Hair follicular keratinocyte (primary cell): ENCODE data around the gene SKOR1. TPM values are rescaled to one million over a fixed set of nuclear protein-coding genes. Genes with fewer than 3 reads are reported as not detected.

ENCODE experiments used
- total RNA-seq: library from RNA; depleted of rRNA; stranded (reverse); fragments of >200 nt; gene quantifications from 2 replicates; pipeline ENCODE4 v1.2.3, GENCODE V29; 2015

The SKOR1 gene, protein sequence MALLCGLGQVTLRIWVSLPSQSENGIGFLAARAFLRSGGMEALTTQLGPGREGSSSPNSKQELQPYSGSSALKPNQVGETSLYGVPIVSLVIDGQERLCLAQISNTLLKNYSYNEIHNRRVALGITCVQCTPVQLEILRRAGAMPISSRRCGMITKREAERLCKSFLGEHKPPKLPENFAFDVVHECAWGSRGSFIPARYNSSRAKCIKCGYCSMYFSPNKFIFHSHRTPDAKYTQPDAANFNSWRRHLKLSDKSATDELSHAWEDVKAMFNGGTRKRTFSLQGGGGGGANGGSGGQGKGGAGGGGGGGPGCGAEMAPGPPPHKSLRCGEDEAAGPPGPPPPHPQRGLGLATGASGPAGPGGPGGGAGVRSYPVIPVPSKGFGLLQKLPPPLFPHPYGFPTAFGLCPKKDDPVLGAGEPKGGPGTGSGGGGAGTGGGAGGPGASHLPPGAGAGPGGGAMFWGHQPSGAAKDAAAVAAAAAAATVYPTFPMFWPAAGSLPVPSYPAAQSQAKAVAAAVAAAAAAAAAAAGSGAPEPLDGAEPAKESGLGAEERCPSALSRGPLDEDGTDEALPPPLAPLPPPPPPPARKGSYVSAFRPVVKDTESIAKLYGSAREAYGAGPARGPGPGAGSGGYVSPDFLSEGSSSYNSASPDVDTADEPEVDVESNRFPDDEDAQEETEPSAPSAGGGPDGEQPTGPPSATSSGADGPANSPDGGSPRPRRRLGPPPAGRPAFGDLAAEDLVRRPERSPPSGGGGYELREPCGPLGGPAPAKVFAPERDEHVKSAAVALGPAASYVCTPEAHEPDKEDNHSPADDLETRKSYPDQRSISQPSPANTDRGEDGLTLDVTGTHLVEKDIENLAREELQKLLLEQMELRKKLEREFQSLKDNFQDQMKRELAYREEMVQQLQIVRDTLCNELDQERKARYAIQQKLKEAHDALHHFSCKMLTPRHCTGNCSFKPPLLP
- 0.08 TPM in 1 of 2 replicates, not detected in the other for total RNA-seq

DNA sequence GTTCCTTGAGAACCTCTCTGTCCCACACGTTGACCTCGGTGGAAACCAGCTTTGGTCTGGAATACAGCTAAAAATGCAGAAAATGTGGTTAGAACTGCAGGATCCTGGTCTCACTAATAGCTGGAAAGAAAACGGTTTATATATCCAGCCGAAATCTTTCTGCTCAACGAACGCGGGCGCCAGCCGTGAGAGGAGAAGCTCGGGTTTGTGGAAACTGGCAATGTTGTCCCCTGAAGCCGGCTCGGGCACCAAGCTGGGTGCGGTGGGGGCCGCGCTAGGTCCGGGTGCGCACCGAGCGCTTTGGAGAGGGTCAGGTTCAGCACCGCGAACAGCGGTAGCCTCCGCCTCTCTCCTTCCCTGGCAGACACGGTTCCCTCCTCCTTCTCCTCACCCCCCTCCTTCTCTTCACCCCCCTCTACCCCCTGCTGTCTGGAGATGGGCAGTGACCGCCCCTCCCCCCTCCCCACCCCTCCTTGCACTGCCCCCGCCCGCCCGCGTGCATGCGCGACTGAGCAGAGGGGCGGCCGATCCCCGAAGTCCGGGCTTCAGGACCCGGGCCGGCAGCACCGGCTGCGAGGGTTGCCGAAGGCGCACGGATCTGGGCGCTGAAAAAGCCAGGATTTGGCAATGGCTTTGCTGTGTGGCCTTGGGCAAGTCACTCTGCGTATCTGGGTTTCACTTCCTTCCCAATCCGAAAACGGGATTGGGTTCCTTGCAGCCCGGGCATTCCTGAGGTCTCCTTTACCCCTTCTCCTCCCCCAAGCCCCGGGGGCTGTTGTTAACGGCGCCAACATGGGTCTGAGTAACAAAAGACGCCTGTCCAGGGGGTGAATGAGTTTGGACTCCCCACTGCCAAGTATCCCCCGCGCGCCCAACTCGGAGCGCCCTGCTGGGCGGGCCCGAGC lies at the start of gene SKOR1:
Gene SKOR1, plus strand, starts transcription at position 534 of the 905 bp plus-strand sequence. Its CDS starts 94 bp downstream, at position 628.

DNA sequence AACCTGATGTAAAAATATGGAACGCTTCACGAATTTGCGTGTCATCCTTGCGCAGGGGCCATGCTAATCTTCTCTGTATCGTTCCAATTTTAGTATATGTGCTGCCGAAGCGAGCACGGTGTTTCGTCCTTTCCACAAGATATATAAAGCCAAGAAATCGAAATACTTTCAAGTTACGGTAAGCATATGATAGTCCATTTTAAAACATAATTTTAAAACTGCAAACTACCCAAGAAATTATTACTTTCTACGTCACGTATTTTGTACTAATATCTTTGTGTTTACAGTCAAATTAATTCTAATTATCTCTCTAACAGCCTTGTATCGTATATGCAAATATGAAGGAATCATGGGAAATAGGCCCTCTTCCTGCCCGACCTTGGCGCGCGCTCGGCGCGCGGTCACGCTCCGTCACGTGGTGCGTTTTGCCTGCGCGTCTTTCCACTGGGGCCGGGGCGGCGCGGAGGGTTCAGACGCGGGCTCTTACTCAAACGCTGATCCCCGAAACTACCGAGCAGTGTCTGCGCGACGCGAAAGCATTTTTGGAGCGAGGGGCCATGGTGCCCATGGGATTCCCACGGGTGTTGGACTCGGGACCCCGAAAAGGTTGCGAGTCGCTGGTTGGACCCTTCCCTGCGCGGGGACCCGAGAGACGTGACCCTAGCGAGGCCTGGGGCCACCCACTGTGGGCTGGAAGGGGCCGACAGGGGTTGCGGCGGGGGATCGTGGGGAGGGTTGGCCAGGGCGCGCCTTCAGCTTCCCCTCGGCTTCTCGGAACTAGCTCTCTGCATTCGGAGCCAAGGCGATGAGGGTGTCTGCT lies 14.8 kb downstream of the SKOR1 start, which contains the start of gene RNU6-1:
Gene RNU6-1, minus strand, starts transcription at position 117 of the 820 bp plus-strand sequence.

Other genes starting within 250 kb of the SKOR1 start
- gene RNU6-1, start 14.5 kb downstream of the SKOR1 start, total RNA-seq = not detected in 2 replicates
- gene PIAS1, start 228.8 kb downstream of the SKOR1 start, total RNA-seq = 9.0 and 9.3 TPM in 2 replicates